Liver (tissue), 3 donors: ENCODE measurements around the gene MCEMP1.

ENCODE experiments used
- EGR1 ChIP-seq, 2 donors: IDR thresholded peaks; 2 replicates each; pipeline ENCODE4 v1.6.1; 2016 to 2018; ENCODE audit warnings: antibody characterized with exemption in 2 of 2, low read depth in 2 of 2
- FOXA1 ChIP-seq: IDR thresholded peaks from 2 replicates; pipeline ENCODE4 v1.6.1; 2016; ENCODE audit warnings: antibody characterized with exemption
- JUND ChIP-seq, 2 donors: IDR thresholded peaks; 2 replicates each; pipeline ENCODE4 v1.6.1; 2016; ENCODE audit warnings: antibody characterized with exemption in 2 of 2
- RAD21 ChIP-seq, 2 donors: IDR thresholded peaks; 2 replicates each; pipeline ENCODE4 v1.6.1; 2016; ENCODE audit warnings: antibody characterized with exemption in 2 of 2, mild to moderate bottlenecking in 2 of 2
- REST ChIP-seq: IDR thresholded peaks from 2 replicates; pipeline ENCODE4 v1.6.1; 2016; ENCODE audit warnings: antibody characterized with exemption, mild to moderate bottlenecking
- TAF1 ChIP-seq: conservative IDR thresholded peaks from 2 replicates; pipeline ENCODE4 v1.6.1; 2016; ENCODE audit warnings: antibody characterized with exemption, mild to moderate bottlenecking
- YY1 ChIP-seq: IDR thresholded peaks from 2 replicates; pipeline ENCODE4 v1.6.1; 2016; ENCODE audit warnings: antibody characterized with exemption, mild to moderate bottlenecking
- TF ChIP-seq, protein P1 (sequence below): fragments of 150-350 bp; IDR thresholded peaks from 2 replicates; pipeline ENCODE4 v1.5.1; 2017; ENCODE audit warnings: improper control_type of control experiment, low read depth, low read length; ENCODE audit not compliant: missing input control
- TF ChIP-seq, protein P2 (sequence below): IDR thresholded peaks from 2 replicates; pipeline ENCODE4 v1.6.1; 2016; ENCODE audit warnings: antibody characterized with exemption
- donor health status: healthy.
- donor health status: healthy.

GRCh38 chr19:7645656-7646425, 31.0 kb upstream of the MCEMP1 start:
- TF ChIP-seq, protein P1, sequence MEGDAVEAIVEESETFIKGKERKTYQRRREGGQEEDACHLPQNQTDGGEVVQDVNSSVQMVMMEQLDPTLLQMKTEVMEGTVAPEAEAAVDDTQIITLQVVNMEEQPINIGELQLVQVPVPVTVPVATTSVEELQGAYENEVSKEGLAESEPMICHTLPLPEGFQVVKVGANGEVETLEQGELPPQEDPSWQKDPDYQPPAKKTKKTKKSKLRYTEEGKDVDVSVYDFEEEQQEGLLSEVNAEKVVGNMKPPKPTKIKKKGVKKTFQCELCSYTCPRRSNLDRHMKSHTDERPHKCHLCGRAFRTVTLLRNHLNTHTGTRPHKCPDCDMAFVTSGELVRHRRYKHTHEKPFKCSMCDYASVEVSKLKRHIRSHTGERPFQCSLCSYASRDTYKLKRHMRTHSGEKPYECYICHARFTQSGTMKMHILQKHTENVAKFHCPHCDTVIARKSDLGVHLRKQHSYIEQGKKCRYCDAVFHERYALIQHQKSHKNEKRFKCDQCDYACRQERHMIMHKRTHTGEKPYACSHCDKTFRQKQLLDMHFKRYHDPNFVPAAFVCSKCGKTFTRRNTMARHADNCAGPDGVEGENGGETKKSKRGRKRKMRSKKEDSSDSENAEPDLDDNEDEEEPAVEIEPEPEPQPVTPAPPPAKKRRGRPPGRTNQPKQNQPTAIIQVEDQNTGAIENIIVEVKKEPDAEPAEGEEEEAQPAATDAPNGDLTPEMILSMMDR: no peak
- no peak for TF ChIP-seq REST
- no peak for TF ChIP-seq TAF1
- no peak for TF ChIP-seq EGR1 (IDR thresholded peaks at IDR 0.05; ENCODE audit: low read depth in 2 of 2)
- no peak for TF ChIP-seq FOXA1
- no peak for TF ChIP-seq JUND (IDR thresholded peaks at IDR 0.05)
- no peak for TF ChIP-seq RAD21 (IDR thresholded peaks at IDR 0.05)
- no peak for TF ChIP-seq YY1
- TF ChIP-seq, protein P2, sequence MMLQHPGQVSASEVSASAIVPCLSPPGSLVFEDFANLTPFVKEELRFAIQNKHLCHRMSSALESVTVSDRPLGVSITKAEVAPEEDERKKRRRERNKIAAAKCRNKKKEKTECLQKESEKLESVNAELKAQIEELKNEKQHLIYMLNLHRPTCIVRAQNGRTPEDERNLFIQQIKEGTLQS: no peak
